ENCODE measurements around the gene HIGD1C. TPM values are rescaled to one million over a fixed set of nuclear protein-coding genes. Genes with fewer than 3 reads are reported as not detected.

HIGD1C gene
- total and polyA plus RNA-seq, 4 donors: not detected

DNA sequence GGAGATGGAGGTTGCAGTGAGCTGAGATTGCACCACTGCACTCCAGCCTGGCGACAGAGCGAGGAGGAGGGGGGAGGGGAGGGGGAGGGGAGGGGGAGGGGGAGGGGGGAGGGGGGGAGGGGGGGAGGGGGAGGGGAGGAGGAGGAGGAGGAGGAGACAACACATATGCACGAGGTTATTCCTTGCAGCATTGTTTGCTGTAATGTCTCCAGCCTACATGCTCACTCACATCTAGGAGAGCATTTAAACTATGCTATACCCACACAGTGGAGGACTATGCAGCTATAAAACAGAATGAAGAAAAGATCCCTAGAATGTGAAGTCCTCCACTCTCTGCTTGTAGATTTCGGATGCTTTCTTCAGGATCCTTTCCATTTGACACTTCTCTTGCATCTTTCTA, 3.5 kb upstream of the HIGD1C start:
- Histone ChIP-seq H3K9me3 (ENCODE audit: control insufficient read depth in 4 of 4, insufficient read depth in 3 of 4, low read length in 3 of 4) (no peaks in the 10 kb centered on the region), H3K9ac (ENCODE audit: insufficient read depth in 1 of 2, low read length in 2 of 2) (no peak overlapping the region), H3K4me3 (no peak overlapping the region), H3K4me1 (ENCODE audit: control insufficient read depth in 5 of 5, insufficient read depth in 5 of 5, low read length in 5 of 5) (no peaks in the 10 kb centered on the region), H3K27ac (ENCODE audit: low read depth in 1 of 2, low read length in 1 of 2) (no peak overlapping the region), H3K27me3 (ENCODE audit: control insufficient read depth in 3 of 3, insufficient read depth in 3 of 3, low read length in 2 of 3) (no peaks in the 10 kb centered on the region), H3K36me3 (ENCODE audit: control insufficient read depth in 4 of 4, insufficient read depth in 4 of 4, low read length in 4 of 4) (no peaks in the 10 kb centered on the region)
- ATAC-seq (ENCODE audit: insufficient read depth, low FRiP score) (no peak), DNase-seq (no peak)
- WGBS, 2 donors: 46 to 52% methylated on average over 2 of the region's 4 CpGs
- TF ChIP-seq, protein P1, sequence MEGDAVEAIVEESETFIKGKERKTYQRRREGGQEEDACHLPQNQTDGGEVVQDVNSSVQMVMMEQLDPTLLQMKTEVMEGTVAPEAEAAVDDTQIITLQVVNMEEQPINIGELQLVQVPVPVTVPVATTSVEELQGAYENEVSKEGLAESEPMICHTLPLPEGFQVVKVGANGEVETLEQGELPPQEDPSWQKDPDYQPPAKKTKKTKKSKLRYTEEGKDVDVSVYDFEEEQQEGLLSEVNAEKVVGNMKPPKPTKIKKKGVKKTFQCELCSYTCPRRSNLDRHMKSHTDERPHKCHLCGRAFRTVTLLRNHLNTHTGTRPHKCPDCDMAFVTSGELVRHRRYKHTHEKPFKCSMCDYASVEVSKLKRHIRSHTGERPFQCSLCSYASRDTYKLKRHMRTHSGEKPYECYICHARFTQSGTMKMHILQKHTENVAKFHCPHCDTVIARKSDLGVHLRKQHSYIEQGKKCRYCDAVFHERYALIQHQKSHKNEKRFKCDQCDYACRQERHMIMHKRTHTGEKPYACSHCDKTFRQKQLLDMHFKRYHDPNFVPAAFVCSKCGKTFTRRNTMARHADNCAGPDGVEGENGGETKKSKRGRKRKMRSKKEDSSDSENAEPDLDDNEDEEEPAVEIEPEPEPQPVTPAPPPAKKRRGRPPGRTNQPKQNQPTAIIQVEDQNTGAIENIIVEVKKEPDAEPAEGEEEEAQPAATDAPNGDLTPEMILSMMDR (IDR thresholded peaks at IDR 0.05; ENCODE audit: control extremely low read depth, extremely low read depth): no peak

DNA sequence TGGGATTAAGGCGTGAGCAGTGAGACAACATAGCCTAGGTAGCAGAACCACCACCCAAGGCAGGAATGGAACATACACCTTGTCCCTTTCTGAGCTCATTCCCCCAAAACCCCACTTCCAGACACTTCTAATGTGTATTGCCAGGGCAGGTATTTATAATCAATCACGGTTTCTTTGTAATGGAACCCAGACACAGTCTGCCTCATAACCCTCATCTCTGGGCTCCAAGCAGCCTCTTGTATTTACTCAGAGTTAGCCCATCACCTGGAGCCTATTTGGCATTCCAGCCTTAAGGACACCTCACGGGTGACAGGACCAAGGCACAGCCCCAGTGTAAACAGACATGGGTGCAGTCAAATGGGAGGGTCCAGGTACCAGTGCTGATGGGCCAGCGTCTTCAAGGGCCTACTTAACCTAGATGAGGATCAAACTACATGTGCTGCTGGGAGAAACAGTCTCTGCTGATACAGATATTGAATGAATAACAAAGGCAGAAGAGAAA, 2.5 kb upstream of the HIGD1C start:
- H3K4me3 ChIP-seq: no peak overlapping the region
- H3K4me1 ChIP-seq (ENCODE audit: control insufficient read depth in 5 of 5, insufficient read depth in 5 of 5, low read length in 5 of 5): no peaks in the 10 kb centered on the region
- H3K9ac ChIP-seq (ENCODE audit: insufficient read depth in 1 of 2, low read length in 2 of 2): no peak overlapping the region
- WGBS, 2 donors: 75 to 93% methylated on average over 4 of the region's 4 CpGs
- TF ChIP-seq, protein P1 (IDR thresholded peaks at IDR 0.05; ENCODE audit: control extremely low read depth, extremely low read depth): no peak
- ATAC-seq (ENCODE audit: insufficient read depth, low FRiP score) (no peak), DNase-seq (no peak)
- H3K36me3 ChIP-seq (ENCODE audit: control insufficient read depth in 4 of 4, insufficient read depth in 4 of 4, low read length in 4 of 4): peaks cover 0 to 2% (median 0%) of the 10 kb centered on the region in 4 donors
- H3K27me3 ChIP-seq (ENCODE audit: control insufficient read depth in 3 of 3, insufficient read depth in 3 of 3, low read length in 2 of 3): no peaks in the 10 kb centered on the region
- H3K27ac ChIP-seq (ENCODE audit: low read depth in 1 of 2, low read length in 1 of 2): no peak overlapping the region
- H3K9me3 ChIP-seq (ENCODE audit: control insufficient read depth in 4 of 4, insufficient read depth in 3 of 4, low read length in 3 of 4): no peaks in the 10 kb centered on the region

DNA sequence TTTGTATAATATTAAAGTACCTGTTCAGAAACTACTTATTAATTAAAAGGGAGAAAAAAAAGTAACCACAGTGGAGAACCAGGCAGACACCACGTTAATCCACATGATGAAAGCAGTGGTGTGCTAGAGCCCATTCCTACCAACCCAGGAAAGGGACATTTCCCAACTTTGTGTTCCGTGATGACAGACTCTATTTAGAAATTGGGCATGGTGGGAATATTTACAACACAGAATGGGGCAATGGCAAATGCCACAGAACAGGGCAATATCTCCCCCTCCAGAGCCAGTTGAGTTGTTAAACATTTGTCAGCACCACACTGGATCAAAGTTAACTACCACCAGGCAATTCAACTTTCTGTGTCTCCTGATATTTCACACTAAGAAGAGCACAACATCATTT, 1.2 kb upstream of the HIGD1C start:
- ATAC-seq (ENCODE audit: insufficient read depth, low FRiP score): no peak

More for the DNA sequence above, 1.2 kb upstream of the HIGD1C start:
- no peak overlapping the region for H3K9ac ChIP-seq (ENCODE audit: insufficient read depth in 1 of 2, low read length in 2 of 2)
- TF ChIP-seq, protein P1 (IDR thresholded peaks at IDR 0.05; ENCODE audit: control extremely low read depth, extremely low read depth): no peak
- H3K4me1 ChIP-seq (ENCODE audit: control insufficient read depth in 5 of 5, insufficient read depth in 5 of 5, low read length in 5 of 5): no peaks in the 10 kb centered on the region
- 38 to 86% methylated on average over 2 of the region's 2 CpGs for WGBS, 2 donors
- DNase-seq: no peak
- H3K36me3 ChIP-seq (ENCODE audit: control insufficient read depth in 4 of 4, insufficient read depth in 4 of 4, low read length in 4 of 4): peaks cover 0 to 2% (median 0%) of the 10 kb centered on the region in 4 donors
- H3K4me3 ChIP-seq: no peak overlapping the region
- no peaks in the 10 kb centered on the region for H3K27me3 ChIP-seq (ENCODE audit: control insufficient read depth in 3 of 3, insufficient read depth in 3 of 3, low read length in 2 of 3)
- H3K27ac ChIP-seq (ENCODE audit: low read depth in 1 of 2, low read length in 1 of 2): no peak overlapping the region
- no peaks in the 10 kb centered on the region for H3K9me3 ChIP-seq (ENCODE audit: control insufficient read depth in 4 of 4, insufficient read depth in 3 of 4, low read length in 3 of 4)
